GM23248 (cell line): Measurements from ENCODE around the gene LCE1E.

Source experiments
- EZH2 ChIP-seq: fragments of 200-600 bp; sonication (generic); IDR thresholded peaks from 2 replicates; pipeline ENCODE4 v1.6.1; 2018; ENCODE audit warnings: antibody characterized with exemption, mild to moderate bottlenecking; ENCODE audit not compliant: insufficient read depth, poor library complexity, severe bottlenecking
- EZH2phosphoT487 ChIP-seq: fragments of 200-600 bp; sonication (generic); IDR thresholded peaks from 2 replicates; pipeline ENCODE4 v1.6.1; 2018; ENCODE audit warnings: antibody characterized with exemption, moderate library complexity, mild to moderate bottlenecking, low read depth; ENCODE audit not compliant: insufficient read depth

DNA sequence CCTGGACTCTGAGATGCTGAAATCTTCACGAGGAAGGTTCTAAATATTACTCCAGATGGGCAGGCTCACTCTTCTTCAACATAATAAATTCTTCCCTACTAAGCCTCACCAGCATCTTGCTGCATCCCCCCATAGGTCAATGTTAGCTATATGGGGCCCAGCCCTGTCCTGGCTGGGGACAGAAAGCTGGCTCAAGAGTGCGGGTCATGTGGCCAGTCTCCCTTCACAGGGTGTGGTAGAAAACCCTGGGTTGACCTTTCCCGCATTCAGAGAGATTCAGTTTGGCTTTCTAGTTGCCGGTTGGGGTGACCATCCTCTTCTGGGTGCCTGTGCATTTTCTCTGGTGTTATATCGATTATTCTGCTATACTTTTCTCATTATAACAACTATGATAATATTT lies 48.1 kb upstream of the LCE1E start:
- TF ChIP-seq EZH2 (no peak), EZH2phosphoT487 (no peak)
